Sigmoid colon (tissue), 7 donors: ENCODE results near the gene NAGLU. TPM values are rescaled to one million over a fixed set of nuclear protein-coding genes. Genes with fewer than 3 reads are reported as not detected.

Source experiments
- DNase-seq: peaks from one replicate; pipeline ENCODE4 v3.0.0-alpha.2; 2019
- H3K27ac ChIP-seq, 4 donors: fragments of 200-600 bp; sonication (generic); one replicate each; pipeline ENCODE4 v1.5.1; 2016 to 2019; ENCODE audit warnings: mild to moderate bottlenecking in 1 of 4
- H3K27me3 ChIP-seq, 3 donors: fragments of 200-600 bp; sonication (generic); one replicate each; pipeline ENCODE4 v1.5.1; 2019; ENCODE audit warnings: mild to moderate bottlenecking in 1 of 3
- H3K36me3 ChIP-seq, 4 donors: fragments of 200-600 bp; sonication (generic); one replicate each; pipeline ENCODE4 v1.5.1; 2016 to 2019
- H3K4me1 ChIP-seq, 4 donors: fragments of 200-600 bp; sonication (generic); one replicate each; pipeline ENCODE4 v1.5.1; 2017 to 2019
- H3K4me3 ChIP-seq, 4 donors: fragments of 200-600 bp; sonication (generic); one replicate each; pipeline ENCODE4 v1.5.1; 2017 to 2019; ENCODE audit warnings: mild to moderate bottlenecking in 2 of 4, moderate library complexity in 1 of 4
- H3K9me3 ChIP-seq, 4 donors: fragments of 200-600 bp in 3 of 4; sonication (generic) in 3 of 4; one replicate each; pipeline versions ENCODE4 v1.5.1 to v1.6.1; 2013 to 2019
- CTCF ChIP-seq, 4 experiments: fragments of 450-650 bp in 3 of 4; fragments of 200-600 bp in 1 of 4; IDR thresholded peaks; one replicate each; pipeline ENCODE4 v1.5.1; 2016 to 2019; ENCODE audit warnings: antibody characterized with exemption in 4 of 4, mild to moderate bottlenecking in 3 of 4, moderate library complexity in 2 of 4
- EP300 ChIP-seq, 4 donors: sonication (generic); formaldehyde crosslinking; IDR thresholded peaks; one replicate each; pipeline ENCODE4 v1.6.1; 2017; ENCODE audit warnings: antibody characterized with exemption in 4 of 4
- POLR2A ChIP-seq, 2 donors: fragments of 450-650 bp; IDR thresholded peaks; one replicate each; pipeline ENCODE4 v1.6.1; 2016; ENCODE audit warnings: antibody characterized with exemption in 2 of 2, mild to moderate bottlenecking in 2 of 2, moderate library complexity in 2 of 2
- POLR2AphosphoS5 ChIP-seq, 4 donors: sonication (generic); formaldehyde crosslinking; IDR thresholded peaks; one replicate each; pipeline ENCODE4 v1.6.1; 2017; ENCODE audit warnings: antibody characterized with exemption in 4 of 4
- WGBS, 2 donors: extraction: QIAGEN DNeasy Blood & Tissue Kit; methylation state at CpG; one replicate each; pipeline ENCODE4 v1.1.7; 2013; 5-methylcytosine and 5-hydroxymethylcytosine counted together
- intact Hi-C: fragments of 100-400 bp; cut with DNase I; formaldehyde crosslinking; loops from one replicate; pipeline ENCODE4 v1.15.1; 2023
- polyA plus RNA-seq, 3 donors: library from polyadenylated mRNA; stranded (reverse); fragments of 200-250 nt; gene quantifications; one replicate each; pipeline ENCODE4 v1.2.3, GENCODE V29; 2013
- total RNA-seq, 4 donors: library from RNA; depleted of rRNA; stranded (reverse); fragments of >200 nt; gene quantifications; one replicate each; pipeline ENCODE4 v1.1.0, GENCODE V29; 2016
- donor health status: healthy with polysubstance abuse.
- donor health status: Bipolar disorder and iron deficiency.
- donor health status: healthy.

Gene NAGLU
- total and polyA plus RNA-seq, 7 donors, result 9.7 to 52.6 (median 35.2) TPM

- no peak overlapping the region for H3K4me3 ChIP-seq
- no peaks in the 10 kb centered on the region for H3K27me3 ChIP-seq
- TF ChIP-seq POLR2A (IDR thresholded peaks at IDR 0.05) (no peak), POLR2AphosphoS5 (IDR thresholded peaks at IDR 0.05) (no peak), CTCF (IDR thresholded peaks at IDR 0.05) (no peak), EP300 (IDR thresholded peaks at IDR 0.05) (no peak)
- peak overlapping the region; percentile 95 to 98 (median 98) for H3K27ac ChIP-seq
- intact Hi-C loops, result no loop called here
- WGBS, 2 donors, result 73 to 83% methylated on average over 9 of the region's 9 CpGs
- H3K4me1 ChIP-seq, result peaks cover 0 to 75% (median 69%) of the 10 kb centered on the region in 4 donors
- DNase-seq, result no peak
- no peaks in the 10 kb centered on the region for H3K9me3 ChIP-seq
- no peaks in the 10 kb centered on the region for H3K36me3 ChIP-seq
Observed at GRCh38 chr17:42522263-42522790, 13.7 kb upstream of the NAGLU start.

- Histone ChIP-seq H3K4me1 (peaks cover 0 to 72% (median 67%) of the 10 kb centered on the region in 4 donors), H3K36me3 (no peaks in the 10 kb centered on the region), H3K9me3 (no peaks in the 10 kb centered on the region), H3K4me3 (no peak overlapping the region), H3K27me3 (no peaks in the 10 kb centered on the region), H3K27ac (peak overlapping the region; percentile 95 to 98 (median 98))
- intact Hi-C loops, result no loop called here
- 91 to 95% methylated on average over 8 of the region's 8 CpGs for WGBS, 2 donors
- DNase-seq, result no peak
- TF ChIP-seq CTCF (IDR thresholded peaks at IDR 0.05) (no peak), POLR2AphosphoS5 (IDR thresholded peaks at IDR 0.05) (no peak), EP300 (IDR thresholded peaks at IDR 0.05) (no peak), POLR2A (IDR thresholded peaks at IDR 0.05) (no peak)
Observed at GRCh38 chr17:42522798-42523278, 13.2 kb upstream of the NAGLU start.

GRCh38 chr17:42525221-42525620 lies 10.8 kb upstream of the NAGLU start:
- Histone ChIP-seq H3K36me3 (no peaks in the 10 kb centered on the region), H3K4me1 (peaks cover 0 to 49% (median 43%) of the 10 kb centered on the region in 4 donors), H3K27me3 (no peaks in the 10 kb centered on the region), H3K4me3 (no peak overlapping the region), H3K9me3 (no peaks in the 10 kb centered on the region), H3K27ac (peak overlapping the region in 3 of 4 donors; percentile 95 to 98 (median 98))
- 88 to 90% methylated on average over 2 of the region's 2 CpGs for WGBS, 2 donors
- no peak for DNase-seq
- TF ChIP-seq EP300 (IDR thresholded peaks at IDR 0.05) (no peak), POLR2AphosphoS5 (IDR thresholded peaks at IDR 0.05) (no peak), POLR2A (IDR thresholded peaks at IDR 0.05) (no peak), CTCF (IDR thresholded peaks at IDR 0.05) (no peak)
- intact Hi-C loops, result no loop called here

GRCh38 chr17:42526031-42526444 lies 10.0 kb upstream of the NAGLU start:
- H3K27ac ChIP-seq, result peak overlapping the region; percentile 34 to 98 (median 42)
- H3K27me3 ChIP-seq, result no peaks in the 10 kb centered on the region
- TF ChIP-seq CTCF (IDR thresholded peaks at IDR 0.05) (no peak), EP300 (IDR thresholded peaks at IDR 0.05) (no peak), POLR2AphosphoS5 (IDR thresholded peaks at IDR 0.05) (no peak), POLR2A (IDR thresholded peaks at IDR 0.05) (no peak)
- intact Hi-C loops, result no loop called here
- 21 to 61% methylated on average over 6 of the region's 6 CpGs for WGBS, 2 donors
- peaks cover 0 to 40% (median 37%) of the 10 kb centered on the region in 4 donors for H3K4me1 ChIP-seq
- peak; percentile 59 for DNase-seq
- H3K36me3 ChIP-seq, result no peaks in the 10 kb centered on the region
- no peak overlapping the region for H3K4me3 ChIP-seq
- H3K9me3 ChIP-seq, result no peaks in the 10 kb centered on the region

GRCh38 chr17:42527932-42528331 lies 8.1 kb upstream of the NAGLU start:
- peaks cover 0 to 28% (median 28%) of the 10 kb centered on the region in 4 donors for H3K4me1 ChIP-seq
- intact Hi-C loops, result no loop called here
- H3K36me3 ChIP-seq, result no peaks in the 10 kb centered on the region

More at GRCh38 chr17:42527932-42528331, 8.1 kb upstream of the NAGLU start:
- DNase-seq, result peak; percentile 48
- Histone ChIP-seq H3K27me3 (no peaks in the 10 kb centered on the region), H3K27ac (no peak overlapping the region), H3K4me3 (no peak overlapping the region), H3K9me3 (no peaks in the 10 kb centered on the region)
- WGBS, 2 donors, result 89 to 93% methylated on average over 6 of the region's 6 CpGs
- TF ChIP-seq EP300 (IDR thresholded peaks at IDR 0.05) (no peak), CTCF (IDR thresholded peaks at IDR 0.05) (no peak), POLR2A (IDR thresholded peaks at IDR 0.05) (no peak), POLR2AphosphoS5 (IDR thresholded peaks at IDR 0.05) (no peak)
